ENCODE measurements around the gene SLCO3A1.
"Not testable (repeated sequence)": the region's sequence is repeated elsewhere in the genome, so short reads cannot be mapped to it uniquely, and the experiment has no call there.

SLCO3A1 gene

GRCh38 chr15:92059036-92059970 lies 205.8 kb downstream of the SLCO3A1 start (continued):
- TF ChIP-seq PRDM2 (tag by site-specific recombination; IDR thresholded peaks at IDR 0.05; ENCODE audit: borderline replicate concordance) (no peak), ZNF19 (tag by site-specific recombination; IDR thresholded peaks at IDR 0.05; ENCODE audit: low read depth) (no peak), ZNF514 (tag by site-specific recombination; IDR thresholded peaks at IDR 0.05) (no peak)

- H3K4me1 ChIP-seq (ENCODE audit: control insufficient read depth, insufficient read depth, low read length); H3K4me3 ChIP-seq (ENCODE audit: low read depth, low read length); POLR2A ChIA-PET; H3K27ac ChIP-seq (ENCODE audit: extremely low read depth, low read depth, low read length); H3K36me3 ChIP-seq (ENCODE audit: control insufficient read depth in 2 of 2, insufficient read depth in 1 of 2, low read length in 2 of 2); H3K9me3 ChIP-seq (ENCODE audit: control insufficient read depth, insufficient read depth, low read depth, low read length): not testable (repeated sequence)
- CTCF ChIA-PET: interaction anchor here (2.6 kb wide), 1 partner anchor 353 kb away, joined by 7 read pairs; no protein-coding TSS in a partner anchor
Observed at GRCh38 chr15:92059971-92060311, 206.4 kb downstream of the SLCO3A1 start.

- Histone ChIP-seq H3K27ac (ENCODE audit: extremely low read depth, low read depth, low read length) (no peak overlapping the region), H3K4me1 (ENCODE audit: control insufficient read depth, insufficient read depth, low read length) (no peaks in the 10 kb centered on the region), H3K4me3 (ENCODE audit: low read depth, low read length) (no peak overlapping the region), H3K9me3 (ENCODE audit: control insufficient read depth, insufficient read depth, low read depth, low read length) (no peaks in the 10 kb centered on the region), H3K36me3 (ENCODE audit: control insufficient read depth in 2 of 2, insufficient read depth in 1 of 2, low read length in 2 of 2) (no peaks in the 10 kb centered on the region)
- ChIA-PET CTCF (interaction anchor here (0.7 to 2.6 kb wide), 5 partner anchors 8 to 355 kb away, joined by 3 to 9 read pairs (median 4); no protein-coding TSS in a partner anchor), POLR2A (no interaction called here)
- TF ChIP-seq ZNF654 (tag by site-specific recombination; IDR thresholded peaks at IDR 0.05; ENCODE audit: low read depth): no peak
- no peak for TF ChIP-seq ZNF571 (tag by site-specific recombination; IDR thresholded peaks at IDR 0.05)
- no peak for TF ChIP-seq ZSCAN30 (tag by site-specific recombination; IDR thresholded peaks at IDR 0.05)
- no peak for TF ChIP-seq YY1 (tag by site-specific recombination; IDR thresholded peaks at IDR 0.05)
- no peak for TF ChIP-seq ZNF155 (tag by site-specific recombination; IDR thresholded peaks at IDR 0.05)
- TF ChIP-seq ZNF585B (tag by site-specific recombination; IDR thresholded peaks at IDR 0.05): no peak
- no peak for TF ChIP-seq ZNF274 (IDR thresholded peaks at IDR 0.05; ENCODE audit: low read length)
- no peak for TF ChIP-seq ZNF274 (tag by site-specific recombination; IDR thresholded peaks at IDR 0.05; ENCODE audit: borderline replicate concordance)
- TF ChIP-seq ZNF473 (tag by site-specific recombination; IDR thresholded peaks at IDR 0.05): no peak
- TF ChIP-seq ZNF658 (tag by site-specific recombination; IDR thresholded peaks at IDR 0.05): no peak
- TF ChIP-seq HOXD13 (CRISPR knock-in tag; IDR thresholded peaks at IDR 0.05; ENCODE audit: borderline replicate concordance): no peak
- no peak for TF ChIP-seq ZBTB26 (tag by site-specific recombination; optimal IDR thresholded peaks at IDR 0.05)
- TF ChIP-seq ZBTB10 (tag by site-specific recombination; IDR thresholded peaks at IDR 0.05): no peak
- TF ChIP-seq KLF9 (tag by site-specific recombination; IDR thresholded peaks at IDR 0.05; ENCODE audit: low read depth): no peak
- TF ChIP-seq SCRT1 (tag by site-specific recombination; IDR thresholded peaks at IDR 0.05; ENCODE audit: borderline replicate concordance): no peak
- no peak for TF ChIP-seq IKZF3 (tag by site-specific recombination; IDR thresholded peaks at IDR 0.05)
- no peak for TF ChIP-seq ZNF239 (tag by site-specific recombination; IDR thresholded peaks at IDR 0.05)
Observed at GRCh38 chr15:92061511-92062195, 208.1 kb downstream of the SLCO3A1 start.
